HL-60 (cell line): Measurements from ENCODE around the gene SLC22A12.
"Not testable (repeated sequence)": the region's sequence is repeated elsewhere in the genome, so short reads cannot be mapped to it uniquely, and the experiment has no call there.

ENCODE experiments used
- DNase-seq, 2 experiments: peaks; one replicate each; pipeline ENCODE4 v3.0.0-alpha.2; 2010 to 2020; ENCODE audit warnings: low read depth in 1 of 2, low spot score in 1 of 2
- H3K27ac ChIP-seq: fragments of 250-450 bp; sonication (Bioruptor Pico); replicated peaks from 2 replicates; pipeline ENCODE4 v1.5.1; 2020; ENCODE audit warnings: mild to moderate bottlenecking, moderate library complexity
- H3K27me3 ChIP-seq: fragments of 250-450 bp; sonication (Bioruptor Pico); 2 replicates; pipeline ENCODE4 v1.5.1; 2021; ENCODE audit warnings: mild to moderate bottlenecking, moderate library complexity; ENCODE audit not compliant: insufficient read depth, poor library complexity, severe bottlenecking
- H3K4me3 ChIP-seq: replicated peaks from 2 replicates; pipeline ENCODE4 v1.5.1; 2011; ENCODE audit warnings: mild to moderate bottlenecking, control low read depth, low read length; ENCODE audit not compliant: insufficient read depth
- CTCF ChIP-seq: IDR thresholded peaks from one replicate; pipeline ENCODE4 v1.5.1; 2011; ENCODE audit warnings: low read length, control low read depth, inconsistent platforms; ENCODE audit not compliant: insufficient read depth
- GABPA ChIP-seq: IDR thresholded peaks from 2 replicates; pipeline ENCODE4 v1.6.1; 2012; ENCODE audit warnings: low read depth
- POLR2AphosphoS5 ChIP-seq: IDR thresholded peaks from 2 replicates; pipeline ENCODE4 v1.6.1; 2012; ENCODE audit warnings: low read depth
- REST ChIP-seq: IDR thresholded peaks from 2 replicates; pipeline ENCODE4 v1.6.1; 2012; ENCODE audit warnings: low read depth; ENCODE audit not compliant: insufficient replicate concordance
- SPI1 ChIP-seq: IDR thresholded peaks from 2 replicates; pipeline ENCODE4 v1.6.1; 2012; ENCODE audit warnings: low read depth, mild to moderate bottlenecking, borderline replicate concordance

Gene SLC22A12

DNA sequence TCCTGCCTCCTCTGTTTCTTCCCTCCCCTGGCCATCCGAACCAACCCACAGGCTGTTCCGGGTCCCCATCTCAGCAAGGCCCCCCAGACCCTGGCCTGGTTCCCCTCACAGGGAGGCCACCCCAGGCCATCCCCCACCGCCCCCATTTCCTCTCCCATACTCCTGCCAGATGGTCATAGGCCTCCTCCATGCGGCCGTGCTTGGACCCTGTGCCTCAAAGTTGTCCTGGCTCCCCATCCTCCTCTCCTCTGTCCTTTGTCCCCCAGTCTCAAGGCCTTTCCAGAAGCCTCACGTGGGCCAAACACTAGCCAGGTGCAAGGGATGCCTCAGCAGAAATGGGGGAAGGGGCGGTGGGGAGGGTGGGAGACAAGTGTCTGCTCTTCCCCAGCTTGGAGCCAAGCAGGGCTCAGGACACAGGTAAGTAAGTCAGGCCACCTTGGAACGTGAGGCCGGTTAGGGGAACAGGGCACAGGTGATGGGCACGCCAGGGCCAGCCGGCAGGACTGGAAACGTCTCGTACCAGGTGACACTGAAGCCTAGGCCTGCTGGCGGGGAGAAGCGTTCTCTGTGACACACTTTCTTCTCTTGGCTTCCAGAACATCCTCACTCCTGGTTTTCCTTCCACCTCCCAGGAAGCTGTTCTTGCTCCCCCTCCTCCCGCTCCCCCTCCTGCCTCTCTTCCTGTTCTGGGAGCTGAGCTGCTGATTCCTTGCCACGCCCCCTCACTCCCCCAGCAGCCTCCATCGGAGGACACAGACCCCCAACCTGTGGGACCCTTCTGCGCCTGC, 31.5 kb upstream of the SLC22A12 start:
- Histone ChIP-seq H3K4me3 (no peak overlapping the region), H3K27me3 (no peaks in the 10 kb centered on the region), H3K27ac (no peak overlapping the region)
- TF ChIP-seq POLR2AphosphoS5, result no peak
- no peak for TF ChIP-seq GABPA
- DNase-seq, result no peak

DNA sequence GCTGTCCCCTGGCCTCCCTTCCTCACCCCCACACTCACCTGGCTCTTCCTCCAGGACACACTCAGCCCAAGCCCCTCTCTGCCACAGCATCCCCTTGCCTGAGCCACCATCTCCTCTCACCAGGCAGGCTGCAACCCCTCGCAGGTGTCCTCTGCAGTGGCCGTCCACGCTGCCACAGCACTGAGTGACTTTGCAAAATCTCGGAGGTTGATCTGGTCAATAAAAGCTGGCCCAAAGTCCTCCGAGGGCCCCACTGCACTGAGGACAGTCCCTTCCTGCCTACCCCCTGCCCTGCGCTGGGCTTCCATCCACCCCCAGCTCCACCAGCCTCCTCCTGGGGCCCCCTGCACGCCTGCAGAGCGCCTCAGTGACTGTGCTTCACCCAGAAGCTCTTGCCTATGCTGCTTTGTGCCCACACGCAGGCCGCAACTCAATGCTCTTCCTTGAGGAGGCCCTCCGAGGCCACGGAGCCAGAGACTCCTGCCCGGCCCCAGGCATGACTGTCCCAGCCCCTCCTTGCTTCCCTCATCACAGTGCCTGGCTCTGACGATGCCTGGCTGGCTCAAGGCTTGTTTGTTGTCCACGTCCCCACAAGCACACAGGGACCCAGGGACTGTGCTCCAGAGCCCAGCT, 30.8 kb upstream of the SLC22A12 start:
- TF ChIP-seq POLR2AphosphoS5, result no peak
- no peak for TF ChIP-seq CTCF
- no peak for TF ChIP-seq GABPA
- no peak for TF ChIP-seq REST
- TF ChIP-seq SPI1, result no peak
- Histone ChIP-seq H3K27ac (no peak overlapping the region), H3K27me3 (no peaks in the 10 kb centered on the region), H3K4me3 (no peak overlapping the region)
- DNase-seq, result no peak

DNA sequence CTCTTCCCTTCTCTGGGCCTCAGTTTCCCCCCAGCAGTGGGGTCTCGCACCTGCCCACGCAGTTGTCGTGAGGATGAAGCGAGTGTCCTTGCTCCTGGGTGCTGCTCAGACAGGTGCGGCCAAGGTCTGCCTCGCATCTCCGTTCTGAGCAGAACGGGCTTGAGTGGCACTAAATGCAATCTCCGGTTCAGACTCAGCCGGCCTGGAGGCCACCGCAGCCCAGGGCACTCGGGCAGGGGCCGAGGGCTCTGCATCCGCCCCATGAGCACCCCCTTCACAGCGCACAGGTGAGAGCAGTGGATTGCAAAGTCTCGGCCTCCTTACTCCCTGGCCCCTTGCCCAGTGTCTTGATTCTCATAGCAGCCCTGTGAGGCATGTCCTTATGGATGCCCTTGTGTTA, 30.1 kb upstream of the SLC22A12 start:
- no peak for DNase-seq
- H3K27ac ChIP-seq, result no peak overlapping the region
- H3K27me3 ChIP-seq, result no peaks in the 10 kb centered on the region
- no peak overlapping the region for H3K4me3 ChIP-seq
- TF ChIP-seq GABPA (no peak), REST (no peak), SPI1 (no peak), POLR2AphosphoS5 (no peak), CTCF (no peak)

GRCh38 chr11:64561429-64561828, 29.6 kb upstream of the SLC22A12 start:
- not testable (repeated sequence) for H3K27me3 ChIP-seq, H3K4me3 ChIP-seq, DNase-seq, H3K27ac ChIP-seq
